ENCODE results near the gene CR1. TPM values are rescaled to one million over a fixed set of nuclear protein-coding genes. Genes with fewer than 3 reads are reported as not detected.

Gene CR1
- total RNA-seq, 2 donors from 2014 or later: 0.42 to 3.5 TPM

GRCh38 chr1:207644166-207644851 lies 148.4 kb downstream of the CR1 start:
- no peak for DNase-seq
- TF ChIP-seq CTCF (IDR thresholded peaks at IDR 0.05): no peak
- H3K36me3 ChIP-seq: no peaks in the 10 kb centered on the region
- H3K4me3 ChIP-seq: peak overlapping the region; percentile 35
- H3K27me3 ChIP-seq: no peaks in the 10 kb centered on the region
- no peaks in the 10 kb centered on the region for H3K9me3 ChIP-seq
- H3K4me1 ChIP-seq: no peaks in the 10 kb centered on the region
- intact Hi-C loops (cut with DNase I): no loop called here
- H3K9ac ChIP-seq (ENCODE audit: low read depth in 2 of 2, low read length in 2 of 2): no peak overlapping the region
- H3K27ac ChIP-seq: no peak overlapping the region

GRCh38 chr1:207644852-207645634 lies 149.1 kb downstream of the CR1 start, which contains the start of gene CR1L:
Gene CR1L (plus strand): TSS chr1:207645133. CDS start chr1:207645234, 101 bp downstream.
- Histone ChIP-seq H3K27me3 (no peaks in the 10 kb centered on the region), H3K36me3 (no peaks in the 10 kb centered on the region), H3K9ac (ENCODE audit: low read depth in 2 of 2, low read length in 2 of 2) (peak within 1 kb of the TSS in 1 of 2 donors; percentile 32), H3K4me3 (peak within 1 kb of the TSS; percentile 35), H3K27ac (no peak within 1 kb of the TSS), H3K9me3 (no peaks in the 10 kb centered on the region), H3K4me1 (no peaks in the 10 kb centered on the region)
- no peak for TF ChIP-seq CTCF (IDR thresholded peaks at IDR 0.05)
- peak; percentile 77 for DNase-seq
- intact Hi-C loops (cut with DNase I): no loop called here

GRCh38 chr1:207645635-207646081 lies 149.7 kb downstream of the CR1 start:
- Histone ChIP-seq H3K4me1 (no peaks in the 10 kb centered on the region), H3K27me3 (no peaks in the 10 kb centered on the region), H3K4me3 (no peak overlapping the region), H3K9me3 (no peaks in the 10 kb centered on the region), H3K27ac (no peak overlapping the region), H3K9ac (ENCODE audit: low read depth in 2 of 2, low read length in 2 of 2) (no peak overlapping the region), H3K36me3 (no peaks in the 10 kb centered on the region)
- no peak for DNase-seq
- intact Hi-C loops (cut with DNase I): no loop called here
- TF ChIP-seq CTCF (IDR thresholded peaks at IDR 0.05): no peak

- Histone ChIP-seq H3K9ac (ENCODE audit: low read depth in 2 of 2, low read length in 2 of 2) (no peak overlapping the region), H3K27ac (no peak overlapping the region), H3K4me1 (no peaks in the 10 kb centered on the region), H3K9me3 (no peaks in the 10 kb centered on the region), H3K4me3 (no peak overlapping the region), H3K36me3 (no peaks in the 10 kb centered on the region), H3K27me3 (no peaks in the 10 kb centered on the region)
- no peak for DNase-seq
- no peak for TF ChIP-seq CTCF (IDR thresholded peaks at IDR 0.05)
- intact Hi-C loops (cut with DNase I): no loop called here
Measured at GRCh38 chr1:207646171-207646570, 150.2 kb downstream of the CR1 start.

- intact Hi-C loops (cut with DNase I): no loop called here
- no peak for TF ChIP-seq CTCF (IDR thresholded peaks at IDR 0.05)
Measured at GRCh38 chr1:207646944-207647579, 151.1 kb downstream of the CR1 start.

More at GRCh38 chr1:207646944-207647579, 151.1 kb downstream of the CR1 start:
- H3K27me3 ChIP-seq: no peaks in the 10 kb centered on the region
- no peaks in the 10 kb centered on the region for H3K36me3 ChIP-seq
- no peak overlapping the region for H3K4me3 ChIP-seq
- no peaks in the 10 kb centered on the region for H3K4me1 ChIP-seq
- H3K27ac ChIP-seq: no peak overlapping the region
- no peak for DNase-seq
- no peak overlapping the region for H3K9ac ChIP-seq (ENCODE audit: low read depth in 2 of 2, low read length in 2 of 2)
- no peaks in the 10 kb centered on the region for H3K9me3 ChIP-seq

Measured in colonic mucosa (tissue), 4 donors.